Bronchial epithelial cell (primary cell): ENCODE data around the gene ZNF24. TPM values are rescaled to one million over a fixed set of nuclear protein-coding genes. Genes with fewer than 3 reads are reported as not detected.
A peak's percentile ranks its signal among the peaks of the same experiment; 100 is the strongest.

ENCODE experiments used
- DNase-seq: peaks from one replicate; pipeline ENCODE4 v3.0.0-alpha.2; 2010; ENCODE audit warnings: low read depth
- FAIRE-seq: peaks from 2 replicates; lab custom pipeline; 2011; peaks lifted over from hg19 to GRCh38; lab: Jason Lieb, UNC
- H3K27me3 ChIP-seq: 2 replicates; pipeline ENCODE4 v1.5.1; 2011; ENCODE audit warnings: low read length; ENCODE audit not compliant: control insufficient read depth, insufficient read depth
- H3K36me3 ChIP-seq: 2 replicates; pipeline ENCODE4 v1.5.1; 2011; ENCODE audit warnings: low read length; ENCODE audit not compliant: control insufficient read depth, insufficient read depth
- H3K4me3 ChIP-seq: 2 replicates; pipeline ENCODE4 v1.5.1; 2011; ENCODE audit warnings: mild to moderate bottlenecking, low read depth, low read length, control low read depth
- total RNA-seq: library from RNA; depleted of rRNA; stranded (reverse); fragments of >200 nt; gene quantifications from 2 replicates; pipeline ENCODE4 v1.2.1, GENCODE V29; 2014
- TF ChIP-seq, protein P1 (sequence below): IDR thresholded peaks from 2 replicates; pipeline ENCODE4 v1.5.1; 2011; ENCODE audit warnings: mild to moderate bottlenecking, moderate library complexity, low read length, control low read depth, inconsistent platforms; ENCODE audit not compliant: insufficient read depth, severe bottlenecking

Gene ZNF24
- total RNA-seq, 1 donor from 2014 or later = 32.9 TPM

DNA sequence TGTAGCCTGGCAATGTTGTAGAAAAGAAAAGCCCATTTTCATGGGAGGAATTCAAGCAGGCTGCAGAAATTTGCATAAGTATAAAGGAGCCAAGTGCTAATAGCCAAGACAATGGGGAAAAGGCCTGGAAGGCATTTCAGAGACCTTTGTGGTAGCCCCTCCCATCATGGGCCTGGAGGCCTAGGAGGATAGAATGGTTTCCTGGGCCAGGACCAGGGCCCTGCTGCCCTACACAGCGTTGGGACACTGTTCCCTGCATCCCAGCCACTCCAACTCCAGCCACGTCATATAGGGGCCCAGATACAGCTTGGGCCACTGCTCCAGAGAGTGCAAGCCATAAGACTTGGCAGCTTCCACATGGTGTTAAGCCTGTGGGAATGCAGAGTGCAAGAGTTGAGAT lies 8.1 kb upstream of the ZNF24 start:
- H3K27me3 ChIP-seq = no peaks in the 10 kb centered on the region
- no peaks in the 10 kb centered on the region for H3K36me3 ChIP-seq
- H3K4me3 ChIP-seq = no peak overlapping the region
- TF ChIP-seq, protein P1, sequence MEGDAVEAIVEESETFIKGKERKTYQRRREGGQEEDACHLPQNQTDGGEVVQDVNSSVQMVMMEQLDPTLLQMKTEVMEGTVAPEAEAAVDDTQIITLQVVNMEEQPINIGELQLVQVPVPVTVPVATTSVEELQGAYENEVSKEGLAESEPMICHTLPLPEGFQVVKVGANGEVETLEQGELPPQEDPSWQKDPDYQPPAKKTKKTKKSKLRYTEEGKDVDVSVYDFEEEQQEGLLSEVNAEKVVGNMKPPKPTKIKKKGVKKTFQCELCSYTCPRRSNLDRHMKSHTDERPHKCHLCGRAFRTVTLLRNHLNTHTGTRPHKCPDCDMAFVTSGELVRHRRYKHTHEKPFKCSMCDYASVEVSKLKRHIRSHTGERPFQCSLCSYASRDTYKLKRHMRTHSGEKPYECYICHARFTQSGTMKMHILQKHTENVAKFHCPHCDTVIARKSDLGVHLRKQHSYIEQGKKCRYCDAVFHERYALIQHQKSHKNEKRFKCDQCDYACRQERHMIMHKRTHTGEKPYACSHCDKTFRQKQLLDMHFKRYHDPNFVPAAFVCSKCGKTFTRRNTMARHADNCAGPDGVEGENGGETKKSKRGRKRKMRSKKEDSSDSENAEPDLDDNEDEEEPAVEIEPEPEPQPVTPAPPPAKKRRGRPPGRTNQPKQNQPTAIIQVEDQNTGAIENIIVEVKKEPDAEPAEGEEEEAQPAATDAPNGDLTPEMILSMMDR = no peak
- FAIRE-seq (no peak), DNase-seq (no peak)

DNA sequence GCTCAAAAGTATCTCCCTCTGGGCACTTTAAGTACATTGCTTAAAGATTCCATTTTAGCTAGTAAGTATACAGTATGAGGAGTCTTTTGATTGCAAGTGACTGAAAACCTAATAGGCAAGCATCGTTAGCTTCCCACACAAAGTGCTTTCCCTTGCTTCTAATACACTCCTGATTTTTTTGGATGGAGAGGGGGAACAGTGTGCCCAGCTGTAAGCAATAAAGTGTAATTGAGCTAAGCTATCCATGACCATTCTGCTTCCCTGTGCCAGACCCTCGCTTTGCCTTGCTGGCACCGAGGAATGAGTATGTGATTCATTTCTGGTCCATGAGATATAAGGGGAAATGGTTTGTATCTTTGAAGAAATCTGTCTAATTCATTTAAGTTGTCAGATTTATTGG lies 3.8 kb upstream of the ZNF24 start:
- Histone ChIP-seq H3K4me3 (no peak overlapping the region), H3K36me3 (no peaks in the 10 kb centered on the region), H3K27me3 (no peaks in the 10 kb centered on the region)
- TF ChIP-seq, protein P1 = no peak
- DNase-seq (no peak), FAIRE-seq (no peak)

DNA sequence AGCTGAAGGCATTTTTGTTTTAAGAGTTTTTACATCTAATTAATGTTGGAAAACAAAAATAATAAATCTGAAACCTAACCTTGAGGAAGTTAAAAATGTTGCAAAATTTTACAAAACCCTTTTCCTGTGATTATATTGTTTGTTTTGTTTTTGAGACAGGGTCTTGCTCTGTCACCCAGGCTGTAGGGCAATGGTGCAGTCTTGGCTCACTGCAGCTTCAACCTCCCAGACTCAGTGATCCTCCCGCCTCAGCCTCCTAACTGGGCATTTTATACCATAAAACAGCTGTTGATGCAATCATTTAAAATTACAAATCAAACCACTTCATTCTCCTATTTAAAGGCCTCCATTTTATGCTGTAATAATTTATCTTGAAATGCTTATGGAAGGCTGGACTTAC lies 1.7 kb upstream of the ZNF24 start:
- DNase-seq (no peak), FAIRE-seq (no peak)
- no peaks in the 10 kb centered on the region for H3K27me3 ChIP-seq
- TF ChIP-seq, protein P1 = no peak
- H3K4me3 ChIP-seq = no peak overlapping the region
- peaks cover 2% of the 10 kb centered on the region for H3K36me3 ChIP-seq

DNA sequence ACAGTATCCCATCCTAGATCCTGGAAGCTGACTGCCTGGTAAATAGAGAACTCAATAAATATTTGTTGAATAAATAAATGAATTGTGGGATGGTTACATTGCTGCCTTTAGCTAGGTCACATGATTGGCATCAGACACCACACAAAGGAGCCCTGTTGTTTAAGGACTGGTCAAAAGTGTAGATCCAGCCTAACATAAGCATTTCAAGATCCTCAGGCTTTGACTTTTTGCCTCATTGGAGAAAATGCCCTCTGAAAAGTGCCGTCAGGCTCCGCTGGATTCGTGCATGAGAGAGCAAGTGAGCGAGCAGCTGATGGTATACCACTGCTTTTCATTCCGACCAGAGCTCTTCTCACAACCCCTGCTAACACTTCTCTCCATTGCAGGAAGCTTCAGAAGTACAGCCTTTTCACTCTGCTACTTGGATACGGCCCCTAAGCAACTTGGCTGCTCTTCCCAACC lies 1.3 kb upstream of the ZNF24 start:
- TF ChIP-seq, protein P1 = no peak
- FAIRE-seq (no peak), DNase-seq (no peak)
- H3K4me3 ChIP-seq = no peak overlapping the region
- no peaks in the 10 kb centered on the region for H3K27me3 ChIP-seq
- peaks cover 2% of the 10 kb centered on the region for H3K36me3 ChIP-seq

DNA sequence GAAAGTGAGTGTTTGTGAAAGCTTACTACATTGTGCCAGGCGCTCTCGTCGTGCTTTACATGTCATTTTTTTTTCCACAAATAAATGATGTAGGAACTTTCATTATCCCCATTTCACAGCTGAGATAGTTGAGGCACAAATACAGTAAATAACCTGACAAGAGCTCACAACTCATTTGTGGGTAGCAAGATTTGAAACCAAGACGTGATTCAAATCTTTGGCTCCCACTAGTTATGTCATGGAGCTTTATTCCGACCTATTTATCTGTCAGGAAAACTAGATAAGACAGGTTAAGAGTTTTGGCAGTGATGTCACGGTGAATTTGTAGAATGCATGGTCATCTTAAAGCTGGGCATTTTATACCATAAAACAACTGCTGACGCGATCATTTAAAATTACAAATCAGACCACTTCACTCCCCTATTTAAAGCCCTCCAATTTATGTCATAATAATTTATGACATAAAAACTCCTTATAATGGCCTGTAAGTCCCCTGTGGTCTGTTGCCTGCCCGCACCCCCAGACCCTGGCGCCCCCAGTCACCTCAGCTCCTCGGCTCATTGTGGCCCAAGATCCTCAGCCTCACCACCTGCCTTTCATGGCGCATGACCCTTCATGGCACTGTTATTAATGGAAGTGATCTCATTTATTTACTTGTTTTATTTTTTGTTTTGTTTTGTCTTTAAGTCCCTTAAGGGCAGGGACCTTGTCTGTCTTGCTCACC lies 678 bp upstream of the ZNF24 start:
- H3K36me3 ChIP-seq = peaks cover 6% of the 10 kb centered on the region
- FAIRE-seq (no peak), DNase-seq (no peak)
- peak overlapping the region; percentile 84 for H3K4me3 ChIP-seq
- TF ChIP-seq, protein P1 = no peak
- no peaks in the 10 kb centered on the region for H3K27me3 ChIP-seq
